ENCODE measurements around the gene KIF16B. TPM values are rescaled to one million over a fixed set of nuclear protein-coding genes. Genes with fewer than 3 reads are reported as not detected.

The KIF16B gene
- total RNA-seq, 1 experiment from 2014 or later = 6.1 TPM

Other genes with a start within 250 kb of the KIF16B start
- gene SNRPB2, start 156.6 kb upstream of the KIF16B start, total RNA-seq (2014; rRNA removed; shearing (Covaris generic)) = 69.8 and 71.3 TPM in 2 replicates
- gene OTOR, start 174.9 kb upstream of the KIF16B start, total RNA-seq (2014; rRNA removed; shearing (Covaris generic)) = not detected in 2 replicates